ENCODE measurements around the gene HBM.
"Not testable (repeated sequence)": the region's sequence is repeated elsewhere in the genome, so short reads cannot be mapped to it uniquely, and the experiment has no call there.

- not testable (repeated sequence) for TF ChIP-seq CTCF, POLR2A (IDR thresholded peaks at IDR 0.05)
These were observed 5.5 kb upstream of the HBM start for GRCh38 chr16:160242-160641.

Measured in testis (tissue), 2 donors.